Parathyroid adenoma (tissue), 2 donors: ENCODE data around the gene SLC27A2.

Experiments
- H2AFZ ChIP-seq: fragments of 300-600 bp; sonication (generic); one replicate; pipeline ENCODE4 v1.7.0; 2017; ENCODE audit warnings: antibody characterized with exemption, mild to moderate bottlenecking
- H3K27ac ChIP-seq: fragments of 300-600 bp; sonication (generic); one replicate; pipeline ENCODE4 v1.7.0; 2017
- H3K27me3 ChIP-seq: fragments of 300-600 bp; sonication (generic); one replicate; pipeline ENCODE4 v1.7.0; 2017; ENCODE audit warnings: low read length; ENCODE audit not compliant: control insufficient read depth, insufficient read depth
- H3K36me3 ChIP-seq: fragments of 300-600 bp; sonication (generic); one replicate; pipeline ENCODE4 v1.7.0; 2017; ENCODE audit warnings: low read length; ENCODE audit not compliant: control insufficient read depth, insufficient read depth
- H3K4me1 ChIP-seq: fragments of 300-600 bp; sonication (generic); one replicate; pipeline ENCODE4 v1.7.0; 2017; ENCODE audit warnings: control low read depth
- H3K4me2 ChIP-seq: fragments of 300-600 bp; sonication (generic); one replicate; pipeline ENCODE4 v1.7.0; 2017; ENCODE audit warnings: low read length
- H3K4me3 ChIP-seq: fragments of 300-600 bp; sonication (generic); one replicate; pipeline ENCODE4 v1.7.0; 2017; ENCODE audit warnings: low read depth, low read length
- H3K79me2 ChIP-seq: fragments of 300-600 bp; sonication (generic); one replicate; pipeline ENCODE4 v1.7.0; 2017; ENCODE audit warnings: control low read depth
- H3K9ac ChIP-seq: fragments of 300-600 bp; sonication (generic); one replicate; pipeline ENCODE4 v1.7.0; 2017; ENCODE audit warnings: mild to moderate bottlenecking
- H3K9me3 ChIP-seq: fragments of 300-600 bp; sonication (generic); one replicate; pipeline ENCODE4 v1.7.0; 2017; ENCODE audit warnings: low read length; ENCODE audit not compliant: control insufficient read depth
- CTCF ChIP-seq: fragments of 300-600 bp; sonication (generic); IDR thresholded peaks from one replicate; pipeline ENCODE4 v1.7.0; 2017; ENCODE audit warnings: antibody characterized with exemption, mild to moderate bottlenecking
- donor health status: primary hyperparathyroidism.

Gene SLC27A2

DNA sequence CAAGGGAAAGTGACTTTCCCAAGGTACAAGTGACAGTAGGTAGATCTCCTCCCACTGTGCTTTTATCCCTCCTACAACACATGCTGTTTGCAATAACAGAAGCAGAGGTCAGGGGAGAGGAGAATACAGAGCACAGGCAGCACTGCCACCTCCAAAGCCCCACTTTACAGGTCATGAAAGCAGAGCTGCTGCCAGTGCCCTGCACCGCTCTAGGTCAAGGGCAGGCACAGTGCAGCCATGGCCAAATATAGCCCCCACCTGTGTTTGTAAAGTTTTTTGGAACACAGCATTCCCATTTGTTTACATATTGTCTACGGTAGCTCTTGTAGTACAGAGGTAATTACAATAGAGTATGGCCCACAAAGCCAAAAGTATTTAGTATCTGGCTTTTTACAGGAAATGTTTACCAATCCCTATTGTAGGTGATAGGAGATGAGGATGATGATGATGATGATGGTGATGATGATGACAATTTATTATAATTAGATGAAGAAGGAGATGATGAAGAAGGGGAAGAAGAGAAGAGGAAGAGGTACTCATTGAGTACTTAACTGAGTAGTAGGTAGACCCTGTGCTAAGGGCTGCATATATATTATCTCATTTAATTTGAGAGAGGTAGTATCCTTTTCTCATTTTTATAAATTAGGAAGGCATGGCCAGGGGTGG is 63.1 kb downstream of the SLC27A2 start:
- no peak overlapping the region for H2AFZ ChIP-seq
- H3K9ac ChIP-seq = no peak overlapping the region
- H3K79me2 ChIP-seq = no peaks in the 10 kb centered on the region
- H3K27ac ChIP-seq = no peak overlapping the region
- no peaks in the 10 kb centered on the region for H3K9me3 ChIP-seq
- H3K27me3 ChIP-seq = no peaks in the 10 kb centered on the region
- H3K4me2 ChIP-seq = no peak overlapping the region
- no peak overlapping the region for H3K4me3 ChIP-seq
- TF ChIP-seq CTCF = no peak
- no peaks in the 10 kb centered on the region for H3K36me3 ChIP-seq
- no peaks in the 10 kb centered on the region for H3K4me1 ChIP-seq

DNA sequence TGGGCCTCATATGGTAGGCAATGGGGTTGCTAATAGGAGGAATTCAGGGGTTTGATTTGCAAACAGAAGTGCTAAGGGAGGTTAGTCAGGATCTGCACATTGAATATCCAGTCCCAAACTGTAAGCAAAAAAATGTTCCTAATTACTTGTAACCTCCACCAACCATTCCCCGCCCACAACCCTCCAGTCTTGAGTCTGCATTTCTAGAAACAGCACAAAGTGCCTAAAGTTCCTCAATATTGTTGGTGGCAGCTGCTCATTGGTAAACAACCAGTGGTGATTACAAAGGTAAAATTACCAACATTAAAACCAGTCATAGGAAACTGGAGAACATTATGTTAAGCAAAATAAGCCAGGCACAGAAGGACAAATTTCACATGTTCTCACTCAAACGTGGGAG is 64.6 kb downstream of the SLC27A2 start:
- no peaks in the 10 kb centered on the region for H3K79me2 ChIP-seq
- H3K27ac ChIP-seq = no peak overlapping the region
- no peak overlapping the region for H2AFZ ChIP-seq
- H3K27me3 ChIP-seq = no peaks in the 10 kb centered on the region
- no peak for TF ChIP-seq CTCF
- H3K9ac ChIP-seq = no peak overlapping the region
- H3K4me1 ChIP-seq = no peaks in the 10 kb centered on the region
- no peaks in the 10 kb centered on the region for H3K9me3 ChIP-seq
- no peak overlapping the region for H3K4me2 ChIP-seq
- H3K4me3 ChIP-seq = no peak overlapping the region
- no peaks in the 10 kb centered on the region for H3K36me3 ChIP-seq

GRCh38 chr15:50247819-50248655 is 66.0 kb downstream of the SLC27A2 start:
- Histone ChIP-seq H3K9me3 (no peaks in the 10 kb centered on the region), H3K4me1 (no peaks in the 10 kb centered on the region), H3K27ac (no peak overlapping the region), H2AFZ (no peak overlapping the region), H3K4me3 (no peak overlapping the region), H3K4me2 (no peak overlapping the region), H3K27me3 (no peaks in the 10 kb centered on the region), H3K79me2 (no peaks in the 10 kb centered on the region), H3K36me3 (no peaks in the 10 kb centered on the region), H3K9ac (no peak overlapping the region)
- TF ChIP-seq CTCF = no peak

DNA sequence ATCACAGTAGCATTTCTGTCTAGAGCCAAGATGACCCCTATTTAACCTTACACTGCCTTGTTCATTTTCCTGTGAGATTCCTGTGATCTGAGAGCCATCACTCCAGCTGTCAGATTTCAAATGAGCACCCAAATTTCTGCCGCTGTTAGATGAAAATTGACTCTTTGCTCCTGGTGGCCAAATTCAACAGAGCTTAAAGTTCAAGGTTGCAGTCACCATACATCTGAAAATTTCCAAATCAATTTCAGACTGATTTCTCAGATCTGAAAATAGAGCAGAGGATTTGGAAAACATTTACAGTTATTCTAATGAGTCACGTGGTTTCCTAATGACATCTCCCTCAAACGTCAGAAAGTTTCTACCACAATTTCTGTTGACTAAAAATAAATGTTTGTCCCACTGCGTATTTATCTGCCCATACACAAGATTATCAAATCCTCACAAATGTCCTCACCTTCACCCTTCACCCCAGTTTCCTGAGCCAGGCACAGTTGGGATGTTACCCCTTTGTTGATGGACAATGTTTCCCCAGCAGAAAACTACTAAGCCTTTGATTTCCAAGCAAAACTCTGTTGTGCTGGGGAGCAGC is 67.1 kb downstream of the SLC27A2 start:
- Histone ChIP-seq H3K4me2 (no peak overlapping the region), H3K4me1 (no peaks in the 10 kb centered on the region), H3K27ac (no peak overlapping the region), H2AFZ (no peak overlapping the region), H3K9ac (no peak overlapping the region), H3K9me3 (no peaks in the 10 kb centered on the region), H3K4me3 (no peak overlapping the region), H3K79me2 (no peaks in the 10 kb centered on the region), H3K27me3 (no peaks in the 10 kb centered on the region), H3K36me3 (no peaks in the 10 kb centered on the region)
- TF ChIP-seq CTCF = no peak
